ENCODE data around the gene ITGB6.

ITGB6 gene

DNA sequence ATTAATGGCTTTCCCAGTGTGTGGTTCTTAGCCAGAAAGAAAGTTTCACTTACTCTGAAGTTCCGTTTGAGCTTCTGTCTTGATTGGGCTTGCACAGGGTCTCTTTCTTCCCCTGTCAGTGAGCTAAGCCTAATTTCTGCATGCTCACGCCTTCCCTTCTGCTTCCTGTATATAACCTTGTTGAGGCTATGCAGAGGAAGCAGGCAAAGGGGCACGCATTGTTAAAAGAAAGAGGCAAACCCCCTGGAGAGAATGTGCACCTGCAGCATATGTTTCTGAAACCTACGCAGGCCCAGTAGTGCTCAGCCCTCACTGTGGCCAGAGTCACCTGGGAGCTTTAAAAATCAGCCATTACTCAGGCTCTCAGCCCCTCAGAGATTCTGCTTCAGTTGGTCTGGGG lies 123.2 kb downstream of the ITGB6 start:
- TF ChIP-seq ZFX (IDR thresholded peaks at IDR 0.05) (no peak), CTCF (conservative IDR thresholded peaks at IDR 0.05) (no peak)
- H3K27ac ChIP-seq: no peak overlapping the region

GRCh38 chr2:160076241-160076640 lies 123.8 kb downstream of the ITGB6 start:
- no peak for TF ChIP-seq CTCF (conservative IDR thresholded peaks at IDR 0.05)
- TF ChIP-seq ZFX (IDR thresholded peaks at IDR 0.05): no peak
- H3K27ac ChIP-seq: no peak overlapping the region

GRCh38 chr2:160075171-160075570 lies 124.9 kb downstream of the ITGB6 start:
- TF ChIP-seq CTCF (conservative IDR thresholded peaks at IDR 0.05): no peak
- TF ChIP-seq ZFX (IDR thresholded peaks at IDR 0.05): no peak
- H3K27ac ChIP-seq: no peak overlapping the region

GRCh38 chr2:160073284-160073888 lies 126.7 kb downstream of the ITGB6 start:
- TF ChIP-seq CTCF (conservative IDR thresholded peaks at IDR 0.05): no peak
- no peak for TF ChIP-seq ZFX (IDR thresholded peaks at IDR 0.05)
- no peak overlapping the region for H3K27ac ChIP-seq

DNA sequence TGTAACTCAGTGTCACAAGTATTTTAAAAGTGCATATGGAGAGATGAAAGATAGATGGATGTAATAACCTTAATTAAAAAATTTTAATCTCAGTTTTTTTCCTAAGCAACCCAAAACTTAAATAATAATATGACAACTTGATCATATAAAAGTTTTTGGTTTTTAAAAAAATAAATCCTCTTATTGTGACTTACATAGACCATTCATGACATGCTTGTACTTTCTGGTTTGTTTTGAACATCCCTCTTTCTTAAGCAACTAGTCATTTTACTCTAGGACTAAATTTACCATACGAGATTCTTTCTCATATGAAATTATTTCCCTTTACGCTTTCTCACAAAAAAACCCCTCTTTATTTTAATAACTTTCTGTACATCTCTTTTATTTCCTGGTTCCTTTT lies 131.2 kb downstream of the ITGB6 start:
- TF ChIP-seq CTCF (conservative IDR thresholded peaks at IDR 0.05): no peak
- TF ChIP-seq ZFX (IDR thresholded peaks at IDR 0.05): no peak
- no peak overlapping the region for H3K27ac ChIP-seq

GRCh38 chr2:160064916-160065315 lies 135.2 kb downstream of the ITGB6 start:
- no peak overlapping the region for H3K27ac ChIP-seq
- TF ChIP-seq ZFX (IDR thresholded peaks at IDR 0.05) (no peak), CTCF (conservative IDR thresholded peaks at IDR 0.05) (no peak)

DNA sequence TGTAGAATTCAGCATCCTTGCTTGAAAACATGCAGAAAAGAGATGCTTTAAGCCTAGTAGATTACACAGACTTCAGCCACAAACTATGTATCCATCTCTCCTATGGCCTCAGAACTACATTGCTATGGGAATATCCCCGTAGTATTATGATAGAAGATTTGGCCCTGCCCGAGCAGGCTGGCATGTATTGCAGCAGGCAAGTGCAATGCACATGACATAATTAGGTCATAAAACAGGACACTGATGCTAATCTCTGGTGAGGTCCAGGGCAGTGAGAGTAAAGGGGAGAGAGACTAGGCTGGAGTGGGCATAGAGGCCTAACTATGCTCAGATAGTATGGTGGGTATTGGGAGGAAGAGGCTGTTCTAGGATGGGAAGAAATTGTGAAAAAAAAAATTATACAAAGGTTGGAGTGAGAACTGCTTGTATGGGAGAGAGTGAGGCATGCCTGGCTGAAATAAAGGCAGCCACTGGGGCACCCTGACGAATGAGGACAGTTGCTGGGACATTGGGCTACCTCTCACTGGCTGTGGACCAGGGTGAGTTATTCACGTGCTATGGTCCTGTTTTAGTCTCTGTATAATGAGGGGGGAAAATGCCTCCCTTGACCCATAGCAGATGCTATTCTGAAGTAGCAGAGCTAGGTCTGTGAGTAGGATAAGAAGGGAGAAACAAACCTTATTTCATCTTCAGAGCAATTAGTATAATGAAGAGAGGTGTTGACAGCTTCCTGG lies 136.0 kb downstream of the ITGB6 start:
- TF ChIP-seq CTCF (conservative IDR thresholded peaks at IDR 0.05): no peak
- no peak for TF ChIP-seq ZFX (IDR thresholded peaks at IDR 0.05)
- H3K27ac ChIP-seq: no peak overlapping the region

Measured in C4-2B (cell line).